Stromal cell of bone marrow (primary cell): ENCODE measurements around the gene SHQ1.

Experiments
- DNase-seq: peaks from one replicate; pipeline ENCODE4 v3.0.0-alpha.2; 2012; ENCODE audit warnings: low read depth

Gene SHQ1

GRCh38 chr3:72847751-72848702 lies at the start of gene SHQ1:
Gene SHQ1 (minus strand): TSS chr3:72848445. CDS start chr3:72848340, 105 bp downstream.
- DNase-seq, result peak; percentile 94

- DNase-seq, result no peak
These were observed 49.4 kb upstream of the SHQ1 start for GRCh38 chr3:72897758-72898007.

- no peak for DNase-seq
These were observed 48.9 kb upstream of the SHQ1 start for GRCh38 chr3:72896996-72897757.

GRCh38 chr3:72894976-72895552 lies 46.8 kb upstream of the SHQ1 start:
- DNase-seq, result no peak

GRCh38 chr3:72892870-72893269 lies 44.6 kb upstream of the SHQ1 start:
- no peak for DNase-seq

GRCh38 chr3:72892081-72892775 lies 44.0 kb upstream of the SHQ1 start:
- DNase-seq, result peak; percentile 94

DNA sequence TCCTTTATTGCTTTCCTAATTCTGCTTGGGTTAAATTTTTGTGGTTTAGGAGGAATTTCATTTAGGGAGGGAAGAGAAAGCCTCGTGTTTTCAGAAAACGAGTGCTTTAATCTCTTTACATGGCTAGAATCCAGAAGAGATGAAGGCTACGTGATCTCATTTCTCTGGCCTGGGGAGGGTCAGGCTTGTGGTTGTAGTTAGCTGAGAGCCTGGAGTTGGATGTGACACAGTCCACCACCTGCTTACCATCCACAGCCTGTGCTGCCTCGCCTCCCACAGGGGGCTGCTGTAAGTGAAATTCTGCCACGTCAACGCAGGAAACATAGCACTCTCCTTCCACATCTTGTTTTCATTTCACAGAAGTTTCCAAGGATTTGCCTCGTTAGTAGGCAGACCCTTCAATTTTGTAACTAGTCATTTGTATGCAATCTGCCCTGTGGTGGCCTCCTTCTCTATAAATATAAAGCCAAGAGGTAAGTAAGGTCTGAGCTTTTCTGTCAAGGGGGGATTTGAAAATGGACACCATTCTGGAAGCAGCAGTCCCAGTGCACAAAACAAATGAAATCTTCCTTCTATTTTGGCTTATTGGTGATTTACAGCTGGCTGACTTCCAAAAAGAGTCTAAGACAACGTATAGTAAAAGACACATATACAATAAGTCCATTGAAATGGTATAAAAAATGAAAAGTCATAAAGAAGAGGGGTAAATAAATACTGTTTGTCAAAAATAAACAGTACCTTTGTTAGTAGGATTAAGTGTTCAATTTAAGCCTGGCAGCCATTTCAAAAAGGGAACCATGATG lies 43.0 kb upstream of the SHQ1 start:
- peak; percentile 90 for DNase-seq

GRCh38 chr3:72890166-72890925 lies 42.1 kb upstream of the SHQ1 start:
- no peak for DNase-seq

DNA sequence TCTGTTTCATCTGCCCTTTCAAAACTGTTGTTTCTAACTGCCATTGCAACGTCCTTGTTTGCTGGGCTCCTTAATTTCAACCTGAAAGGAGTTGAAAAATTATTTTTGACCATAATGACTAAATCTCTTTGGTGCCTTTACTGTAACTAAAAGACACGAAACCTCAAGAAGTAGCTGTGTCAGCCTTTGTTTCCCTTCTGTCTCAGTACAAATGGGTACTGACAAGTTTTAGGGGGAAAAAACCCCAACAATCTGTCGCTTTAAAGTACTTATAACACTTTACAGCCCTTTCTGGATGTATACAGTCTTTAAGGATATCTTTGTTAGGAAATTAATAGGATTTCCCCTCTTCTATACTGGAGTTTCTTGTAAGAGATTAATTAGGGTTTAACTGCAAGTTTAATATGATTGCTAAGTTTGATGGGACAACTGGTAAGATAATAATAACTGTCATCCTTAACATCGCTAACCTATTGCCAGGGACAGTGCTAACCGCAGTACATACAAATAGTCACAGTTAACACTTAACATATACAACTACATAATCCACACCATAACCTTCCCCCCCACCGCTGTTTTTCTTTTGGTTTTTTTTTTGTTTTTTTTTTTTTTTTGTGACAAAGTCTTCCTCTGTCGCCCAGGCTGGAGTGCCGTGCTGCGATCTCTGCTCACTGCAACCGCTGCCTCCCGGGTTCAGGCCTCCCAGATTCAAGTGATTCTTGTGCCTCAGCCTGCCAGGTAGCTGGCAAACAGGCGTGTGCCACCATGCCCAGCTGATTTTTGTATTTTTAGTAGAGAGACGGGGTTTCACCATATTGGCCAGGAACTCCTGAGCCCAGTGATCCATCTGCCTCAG lies 41.3 kb upstream of the SHQ1 start:
- no peak for DNase-seq

DNA sequence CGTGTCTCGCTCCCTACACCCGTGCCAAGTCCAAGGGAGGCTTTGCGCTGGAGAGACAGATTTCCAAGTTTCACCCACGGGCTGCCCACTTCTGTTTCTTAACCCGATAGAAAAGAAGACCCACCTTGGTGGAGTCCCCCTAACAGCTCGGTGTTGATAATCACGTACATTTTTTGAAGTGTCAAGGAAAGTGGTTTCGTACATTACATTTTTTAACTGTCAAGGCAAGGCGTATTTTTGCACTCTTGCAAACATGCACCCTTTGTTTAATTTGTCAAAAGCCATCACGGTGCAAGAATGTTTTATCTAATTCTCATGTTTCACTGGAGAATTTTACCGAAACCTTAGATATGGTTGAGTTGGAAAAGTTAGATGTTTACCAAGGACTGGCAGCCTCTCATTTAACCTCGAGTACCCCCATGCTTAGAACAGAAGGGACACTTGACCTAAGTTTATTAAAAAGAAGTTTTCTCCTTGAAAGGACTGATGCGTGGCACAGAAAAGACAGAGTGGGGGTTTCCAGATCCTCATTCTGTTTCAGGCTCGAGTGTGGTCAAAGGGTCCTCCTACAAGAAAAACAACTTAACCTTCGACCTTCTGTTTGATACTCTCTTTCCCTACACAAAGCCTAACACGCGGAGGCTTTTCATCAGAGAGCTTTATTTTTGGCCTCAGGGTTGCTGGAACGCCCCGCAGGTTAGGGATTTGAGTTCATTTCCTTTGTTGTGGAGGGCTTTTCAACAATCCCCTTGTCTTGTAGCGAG lies 40.5 kb upstream of the SHQ1 start:
- DNase-seq, result no peak

- DNase-seq, result no peak
These were observed 39.7 kb upstream of the SHQ1 start, which contains the start of gene GXYLT2 for GRCh38 chr3:72887705-72888545. Gene GXYLT2 (plus strand): TSS chr3:72888046. CDS start chr3:72888234, 188 bp downstream.

GRCh38 chr3:72887343-72887704 lies 39.1 kb upstream of the SHQ1 start:
- DNase-seq, result no peak

DNA sequence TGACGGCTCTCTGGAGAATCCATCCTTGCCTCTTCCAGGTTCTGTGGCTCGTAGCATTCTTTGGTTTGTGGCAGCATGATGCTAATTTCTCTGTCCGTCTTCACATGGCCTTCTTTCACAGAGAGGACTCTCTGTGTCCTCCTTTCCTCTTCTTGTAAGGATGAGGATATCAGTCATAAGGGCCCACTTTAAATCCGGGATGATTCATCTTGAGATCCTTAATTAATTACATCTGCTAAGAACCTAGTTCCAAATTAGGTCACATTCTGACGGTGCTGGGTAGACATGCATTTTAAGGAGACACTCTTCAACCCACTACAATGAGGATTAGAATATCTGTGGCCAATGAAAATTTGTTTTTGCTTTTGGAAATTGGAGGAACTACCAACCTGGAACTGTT lies 23.9 kb upstream of the SHQ1 start:
- DNase-seq, result peak; percentile 70

DNA sequence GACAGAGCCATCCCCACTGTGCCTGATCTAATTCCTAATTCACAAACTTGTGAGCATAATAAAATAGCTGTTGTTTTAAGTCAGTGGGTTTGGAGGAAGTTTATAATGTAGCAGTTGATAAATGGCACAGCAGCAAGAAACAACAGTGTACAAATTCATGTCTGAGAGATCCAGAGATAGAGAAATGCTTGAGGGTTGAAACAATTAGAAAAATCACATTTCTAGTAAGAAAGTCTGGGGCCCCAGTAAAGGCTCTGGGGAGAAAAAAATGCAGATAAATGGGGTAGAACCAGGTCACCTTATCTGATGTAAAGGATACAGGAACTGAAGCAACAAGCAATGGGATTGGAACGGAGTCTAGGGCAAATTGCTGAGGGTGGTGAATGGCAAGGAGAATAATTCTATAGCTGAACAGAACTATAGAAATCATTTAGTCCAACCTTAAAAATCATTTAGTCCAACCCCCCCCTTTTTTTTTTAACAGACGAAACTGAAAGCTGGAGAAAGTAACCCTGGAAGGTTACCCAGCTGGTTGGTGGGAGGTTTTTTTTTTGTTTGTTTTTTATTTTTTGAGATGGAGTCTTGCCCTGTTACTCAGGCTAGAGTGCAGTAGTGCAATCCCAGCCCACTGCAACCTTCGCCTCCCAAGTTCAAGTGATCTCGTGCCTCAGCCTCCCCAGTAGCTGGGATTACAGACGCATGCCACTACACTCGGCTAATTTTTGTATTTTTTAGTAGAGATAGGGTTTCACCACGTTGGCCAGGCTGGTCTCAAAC lies 14.3 kb upstream of the SHQ1 start:
- no peak for DNase-seq

DNA sequence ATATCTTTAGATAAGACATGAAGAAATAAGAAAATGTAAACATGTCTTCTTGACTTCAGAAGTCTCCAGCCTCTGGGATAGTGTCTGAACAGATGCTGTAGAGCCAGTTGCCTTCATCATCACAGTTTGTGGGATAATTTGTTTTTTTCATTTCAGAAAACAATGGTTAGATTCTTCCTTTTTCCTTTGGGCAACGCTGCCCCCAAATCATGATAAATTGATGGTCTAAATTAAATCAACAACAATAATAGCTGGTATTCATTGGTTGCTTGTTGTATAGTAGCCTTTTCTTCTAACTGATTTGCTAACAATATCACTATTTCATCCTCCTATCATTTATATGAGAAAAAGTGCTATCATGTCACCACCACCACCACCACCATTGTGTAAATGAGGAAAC lies 12.6 kb upstream of the SHQ1 start:
- no peak for DNase-seq

DNA sequence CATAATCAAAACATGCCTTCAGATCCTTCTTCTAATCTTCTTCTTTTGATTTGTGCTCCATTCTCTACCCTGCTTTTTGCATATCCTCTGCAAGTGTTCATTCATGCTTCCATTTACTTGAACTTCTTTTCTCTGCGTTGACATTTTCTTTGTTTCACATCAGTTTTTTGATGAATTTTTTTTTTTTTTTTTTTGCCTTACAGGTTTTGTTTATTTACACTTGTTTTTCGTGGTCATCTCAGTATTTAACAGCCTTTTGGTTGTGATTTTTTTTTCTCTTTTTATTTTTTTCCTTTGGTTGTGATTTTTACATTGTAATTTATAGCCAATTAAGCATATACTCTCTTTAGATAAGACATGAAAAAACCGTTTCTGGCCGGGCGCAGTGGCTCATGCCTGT lies 11.8 kb upstream of the SHQ1 start:
- no peak for DNase-seq

- DNase-seq, result no peak
These were observed 6.8 kb upstream of the SHQ1 start for GRCh38 chr3:72855001-72855400.
